HG03457 (cell line): ENCODE data around the gene BAHD1.

Experiments used
- ATAC-seq: cut with Tn5 transposase; IDR thresholded peaks from one replicate; pipeline ENCODE4 v1.9.1; 2021; ENCODE audit warnings: moderate number of reproducible peaks; ENCODE audit not compliant: unreplicated experiment

Gene BAHD1

DNA sequence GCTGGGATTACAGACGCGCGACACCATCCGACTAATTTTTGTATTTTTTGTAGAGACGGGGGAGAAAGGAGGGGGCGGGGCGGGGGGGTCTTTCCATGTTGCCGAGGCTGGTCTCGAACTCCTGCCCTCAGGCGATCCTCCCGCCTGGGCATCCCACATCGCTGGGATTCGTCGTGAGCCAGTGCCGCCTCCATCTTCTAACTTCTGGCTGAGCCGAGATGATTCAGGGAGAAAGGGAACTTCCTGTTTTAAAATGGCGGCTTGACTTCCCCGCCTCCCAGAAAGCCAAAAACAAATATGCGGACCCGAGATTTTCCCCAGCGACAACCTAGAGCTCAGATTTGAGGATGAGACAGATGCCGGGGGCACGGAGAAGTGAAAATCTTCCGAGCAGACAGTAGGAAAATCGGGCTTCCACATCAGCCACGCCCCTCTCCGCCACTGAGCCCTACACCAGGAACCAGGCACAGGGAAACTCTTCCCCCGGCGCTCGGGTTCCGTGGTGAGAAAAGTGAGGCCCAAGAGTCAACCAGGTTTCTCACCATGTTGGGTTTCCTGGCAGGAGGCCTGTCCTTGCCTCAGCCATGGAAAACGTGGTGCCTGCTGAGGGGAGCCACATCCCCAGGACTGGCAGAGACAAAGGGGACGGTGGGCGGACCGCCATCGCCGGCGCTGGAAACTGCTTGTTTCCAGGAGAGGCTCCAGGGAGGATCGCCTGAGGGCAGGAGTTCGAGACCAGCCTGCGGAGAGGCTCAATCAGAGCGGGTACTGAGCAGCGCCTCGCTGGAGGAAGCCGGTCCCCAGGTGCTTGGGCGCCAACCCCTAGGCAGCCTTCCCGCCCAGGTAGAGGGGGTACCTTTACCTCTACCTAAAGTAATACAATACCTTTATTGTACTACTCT lies 48.8 kb downstream of the BAHD1 start:
- ATAC-seq = no peak

DNA sequence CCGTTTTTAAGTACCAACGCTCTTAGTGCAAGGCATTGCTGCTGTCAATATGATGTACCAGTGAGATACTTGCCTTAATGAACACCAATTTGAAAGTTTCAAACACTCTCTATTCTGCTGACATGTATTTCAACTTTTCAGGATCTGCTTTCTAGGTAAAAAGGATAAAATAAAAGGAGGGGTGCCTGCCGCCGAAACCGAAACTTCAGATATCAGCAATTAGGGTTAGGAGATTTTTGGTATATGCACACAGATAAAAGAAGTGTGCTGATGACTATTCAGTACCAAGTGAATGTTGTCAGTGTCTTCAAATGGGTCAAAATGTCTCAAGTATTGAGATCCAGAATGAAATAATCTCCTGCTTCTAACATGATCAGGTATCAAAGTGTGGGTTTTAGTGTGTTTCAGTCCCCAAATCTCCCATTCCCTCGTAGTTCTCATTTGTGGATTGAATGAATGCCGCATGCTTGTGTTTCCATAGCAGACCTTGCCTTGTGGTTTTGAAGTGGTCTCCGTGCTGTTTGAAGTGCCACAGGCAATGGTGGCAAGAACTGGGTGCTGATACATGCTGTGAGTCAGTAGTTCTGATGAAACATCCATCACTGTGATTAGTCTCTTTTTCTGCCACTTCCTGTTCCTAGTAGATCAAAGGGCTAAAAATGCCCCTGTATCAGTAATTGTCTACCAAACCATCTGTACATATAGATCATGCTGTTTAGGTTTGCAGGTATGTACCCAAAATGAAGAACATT lies 52.5 kb downstream of the BAHD1 start:
- ATAC-seq = no peak

- no peak for ATAC-seq
Observed at GRCh38 chr15:40495516-40495915, 54.8 kb downstream of the BAHD1 start.

DNA sequence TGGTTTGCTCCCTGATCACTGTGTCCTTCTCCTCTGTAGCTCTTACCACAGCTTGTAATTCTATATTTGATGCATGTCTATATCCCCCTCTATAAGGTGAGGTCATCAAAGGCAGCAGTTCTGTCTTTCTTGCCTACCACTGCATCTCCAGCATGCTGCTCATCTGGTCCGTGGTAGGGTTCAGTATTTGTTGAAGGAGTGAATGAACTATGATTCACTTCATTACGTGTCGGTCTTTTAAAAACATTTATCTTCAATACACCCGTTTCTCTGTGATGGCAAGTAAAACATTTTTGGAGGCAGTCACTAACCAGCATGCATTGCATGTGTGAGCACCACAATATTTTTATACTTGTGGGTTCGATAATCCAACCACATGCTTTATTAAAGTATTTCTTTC lies 57.7 kb downstream of the BAHD1 start:
- ATAC-seq = no peak

DNA sequence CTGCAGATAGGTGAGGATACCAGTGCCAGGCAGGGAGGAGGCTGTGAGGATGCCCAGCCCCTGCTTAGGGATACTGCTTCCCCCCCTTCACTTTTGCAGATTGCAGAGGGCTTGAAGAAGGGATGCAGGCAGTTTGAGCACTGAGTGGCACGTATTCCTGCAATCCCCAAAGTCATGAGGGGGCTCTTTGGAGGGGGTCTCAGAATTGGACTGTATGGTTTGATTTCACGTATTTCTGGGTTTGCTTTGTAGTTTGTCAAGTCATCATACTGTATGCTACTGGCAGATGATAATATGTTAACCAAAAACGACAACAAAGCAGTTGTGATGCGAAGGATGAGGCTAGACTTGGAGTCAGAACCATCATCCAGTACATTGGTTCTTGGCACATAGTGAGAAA lies 58.1 kb downstream of the BAHD1 start:
- ATAC-seq = no peak

DNA sequence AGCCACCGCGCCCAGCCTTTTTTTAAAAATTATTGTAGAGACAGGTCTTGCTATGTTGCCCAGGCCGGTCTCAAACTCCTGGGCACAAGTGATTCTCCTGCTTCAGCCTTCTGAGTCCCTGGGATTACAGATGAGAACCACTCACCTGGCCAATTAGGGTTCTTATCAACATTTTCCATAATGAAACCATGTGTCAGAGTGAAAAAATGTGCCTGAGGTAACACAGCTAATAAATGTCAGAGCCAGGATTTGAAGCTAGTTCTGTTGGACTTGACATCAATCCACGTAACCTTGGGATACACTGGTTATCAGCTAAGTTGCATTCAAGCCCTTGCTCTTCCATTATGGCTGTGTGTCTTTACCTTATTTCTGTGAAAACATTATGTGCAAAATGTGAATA lies 59.2 kb downstream of the BAHD1 start:
- ATAC-seq = no peak

- no peak for ATAC-seq
Observed at GRCh38 chr15:40500568-40501330, 60.0 kb downstream of the BAHD1 start.

- no peak for ATAC-seq
Observed at GRCh38 chr15:40501487-40501886, 60.7 kb downstream of the BAHD1 start.

DNA sequence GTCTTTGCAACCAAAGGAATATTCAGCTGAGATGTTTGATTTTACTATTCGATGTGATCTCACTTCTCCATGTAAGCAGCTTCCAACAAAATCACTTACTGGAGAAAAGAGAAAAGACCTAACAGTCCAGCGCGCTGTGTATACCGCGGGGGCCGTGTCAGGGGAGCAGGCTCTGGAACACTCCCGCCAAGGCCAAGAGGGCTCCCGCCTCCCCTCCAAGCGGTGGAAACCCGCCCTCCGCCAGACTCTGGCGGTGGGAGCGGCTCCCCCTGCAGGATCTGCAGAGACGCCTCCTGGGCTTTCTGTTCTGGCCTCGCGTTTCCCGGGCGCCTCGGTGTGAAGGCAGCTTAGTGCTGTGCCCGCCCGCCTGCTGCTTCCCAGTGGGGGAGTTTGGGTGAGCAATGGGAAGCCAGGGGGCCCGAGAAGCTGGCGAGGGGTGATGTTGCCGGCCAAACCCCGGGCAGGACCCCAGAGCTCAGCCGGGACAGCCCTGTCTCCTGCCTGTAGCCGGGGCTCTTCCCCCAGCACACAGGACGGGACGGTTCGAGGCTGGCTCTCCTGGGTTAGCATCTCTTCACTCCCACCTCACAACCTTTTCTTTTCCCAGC lies 66.3 kb downstream of the BAHD1 start:
- ATAC-seq = no peak

GRCh38 chr15:40508216-40508615 lies 67.5 kb downstream of the BAHD1 start:
- no peak for ATAC-seq

DNA sequence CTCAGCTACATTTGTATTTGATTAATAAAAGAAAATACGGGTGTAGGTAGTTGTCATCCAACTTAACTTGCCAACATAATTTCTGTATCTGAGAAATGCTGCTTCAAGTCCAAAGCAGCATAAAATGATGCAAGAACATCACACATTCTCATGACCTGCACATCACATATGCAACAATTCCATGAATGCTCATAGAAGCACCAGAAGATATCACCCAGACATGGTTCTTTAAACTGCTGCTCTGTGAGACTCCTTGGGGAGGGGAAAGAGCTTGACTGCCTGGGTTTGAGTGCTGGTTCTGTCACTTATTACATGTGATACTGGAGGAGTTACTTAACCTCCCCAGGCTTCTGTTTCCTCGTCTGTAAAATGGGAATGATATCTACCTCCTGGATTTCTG lies 69.4 kb downstream of the BAHD1 start:
- no peak for ATAC-seq

GRCh38 chr15:40511093-40511471 lies 70.3 kb downstream of the BAHD1 start:
- ATAC-seq = no peak

- no peak for ATAC-seq
Observed at GRCh38 chr15:40511472-40512133, 70.8 kb downstream of the BAHD1 start.

DNA sequence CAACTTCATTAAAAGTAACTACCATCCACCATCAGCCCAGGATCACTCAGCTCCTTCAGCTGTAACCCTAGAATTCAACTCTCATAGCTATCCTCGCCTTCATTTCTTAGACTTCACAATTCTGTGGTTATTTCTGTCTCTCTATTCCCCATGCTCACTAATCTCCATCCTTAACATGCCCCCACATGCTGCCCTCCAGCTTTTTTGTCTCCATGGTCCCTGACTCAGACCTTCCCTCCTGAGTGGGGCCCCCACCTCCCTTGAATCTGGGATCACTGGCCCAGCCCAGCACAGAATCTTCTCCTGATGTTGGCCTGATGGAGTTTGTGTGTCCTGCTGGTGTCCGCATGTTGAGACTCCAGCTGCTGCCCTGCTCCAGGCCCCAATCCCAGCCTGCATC lies 71.7 kb downstream of the BAHD1 start:
- no peak for ATAC-seq

- ATAC-seq = no peak
Observed at GRCh38 chr15:40513609-40514008, 72.9 kb downstream of the BAHD1 start.

DNA sequence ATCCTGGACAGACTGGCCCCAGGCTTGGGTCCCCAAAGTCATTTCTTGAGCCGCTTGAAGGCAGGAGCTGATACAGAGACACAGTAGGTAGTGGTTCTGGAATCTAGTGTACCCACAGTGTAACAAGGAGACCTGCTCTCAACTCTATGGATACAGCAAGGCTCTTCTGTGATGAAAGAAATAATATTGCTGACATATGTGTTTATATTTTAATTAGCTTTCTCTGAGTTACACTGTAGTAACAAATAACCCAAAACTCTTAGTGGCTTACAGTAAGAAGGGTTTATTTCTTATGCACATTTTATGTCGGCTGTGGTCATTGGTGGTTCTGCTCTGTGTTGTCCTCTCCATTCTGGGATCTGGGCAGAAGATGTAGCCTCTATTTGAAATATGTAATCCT lies 75.6 kb downstream of the BAHD1 start:
- no peak for ATAC-seq
